ENCODE results near the gene FAM168A. TPM values are rescaled to one million over a fixed set of nuclear protein-coding genes. Genes with fewer than 3 reads are reported as not detected.

FAM168A gene
- total and polyA plus RNA-seq, 2 donors from 2014 or later = 8.9 to 38.1 TPM

- H3K9ac ChIP-seq (ENCODE audit: low read length in 3 of 3) = peak overlapping the region in 1 of 3 donors; percentile 2
- no peaks in the 10 kb centered on the region for H3K9me3 ChIP-seq (ENCODE audit: control insufficient read depth in 2 of 3, insufficient read depth in 1 of 3, low read length in 3 of 3)
- H3K36me3 ChIP-seq (ENCODE audit: control insufficient read depth in 2 of 3, insufficient read depth in 3 of 3, low read length in 3 of 3) = peaks cover 0 to 4% (median 0%) of the 10 kb centered on the region in 3 donors
- intact Hi-C loops (cut with DNase I) = no loop called here
- DNase-seq = no peak
- no peak for FAIRE-seq
- no peak overlapping the region for H3K4me3 ChIP-seq (ENCODE audit: low read length in 3 of 3)
- no peak for TF ChIP-seq CTCF (IDR thresholded peaks at IDR 0.05; ENCODE audit: borderline replicate concordance, extremely low read depth, insufficient read depth)
- H3K27ac ChIP-seq (ENCODE audit: low read depth in 2 of 2, low read length in 2 of 2) = no peak overlapping the region
- peaks cover 0 to 10% (median 0%) of the 10 kb centered on the region in 3 donors for H3K4me1 ChIP-seq (ENCODE audit: control insufficient read depth in 2 of 3, insufficient read depth in 2 of 3, low read depth in 1 of 3, low read length in 3 of 3)
- H3K27me3 ChIP-seq (ENCODE audit: control insufficient read depth, insufficient read depth, low read length) = no peaks in the 10 kb centered on the region
Measured at GRCh38 chr11:73372375-73372993, 225.4 kb downstream of the FAM168A start.

- intact Hi-C loops (cut with DNase I) = no loop called here
- peak overlapping the region in 1 of 2 donors; percentile 32 for H3K27ac ChIP-seq (ENCODE audit: low read depth in 2 of 2, low read length in 2 of 2)
- peaks cover 0 to 36% (median 28%) of the 10 kb centered on the region in 3 donors for H3K36me3 ChIP-seq (ENCODE audit: control insufficient read depth in 2 of 3, insufficient read depth in 3 of 3, low read length in 3 of 3)
- DNase-seq (no peak), FAIRE-seq (no peak)
- no peaks in the 10 kb centered on the region for H3K27me3 ChIP-seq (ENCODE audit: control insufficient read depth, insufficient read depth, low read length)
- no peaks in the 10 kb centered on the region for H3K9me3 ChIP-seq (ENCODE audit: control insufficient read depth in 2 of 3, insufficient read depth in 1 of 3, low read length in 3 of 3)
- no peak overlapping the region for H3K4me3 ChIP-seq (ENCODE audit: low read length in 3 of 3)
- H3K9ac ChIP-seq (ENCODE audit: low read length in 3 of 3) = no peak overlapping the region
- TF ChIP-seq CTCF (IDR thresholded peaks at IDR 0.05; ENCODE audit: borderline replicate concordance, extremely low read depth, insufficient read depth) = no peak
- H3K4me1 ChIP-seq (ENCODE audit: control insufficient read depth in 2 of 3, insufficient read depth in 2 of 3, low read depth in 1 of 3, low read length in 3 of 3) = no peaks in the 10 kb centered on the region
Measured at GRCh38 chr11:73367482-73368024, 230.4 kb downstream of the FAM168A start.

GRCh38 chr11:73366953-73367352 is 231.0 kb downstream of the FAM168A start:
- peaks cover 0 to 38% (median 29%) of the 10 kb centered on the region in 3 donors for H3K36me3 ChIP-seq (ENCODE audit: control insufficient read depth in 2 of 3, insufficient read depth in 3 of 3, low read length in 3 of 3)
- TF ChIP-seq CTCF (IDR thresholded peaks at IDR 0.05; ENCODE audit: borderline replicate concordance, extremely low read depth, insufficient read depth) = no peak
- H3K4me1 ChIP-seq (ENCODE audit: control insufficient read depth in 2 of 3, insufficient read depth in 2 of 3, low read depth in 1 of 3, low read length in 3 of 3) = no peaks in the 10 kb centered on the region
- peak overlapping the region in 1 of 2 donors; percentile 32 for H3K27ac ChIP-seq (ENCODE audit: low read depth in 2 of 2, low read length in 2 of 2)
- no peaks in the 10 kb centered on the region for H3K27me3 ChIP-seq (ENCODE audit: control insufficient read depth, insufficient read depth, low read length)
- H3K4me3 ChIP-seq (ENCODE audit: low read length in 3 of 3) = no peak overlapping the region
- H3K9ac ChIP-seq (ENCODE audit: low read length in 3 of 3) = no peak overlapping the region
- intact Hi-C loops (cut with DNase I) = no loop called here
- DNase-seq (no peak), FAIRE-seq (no peak)
- H3K9me3 ChIP-seq (ENCODE audit: control insufficient read depth in 2 of 3, insufficient read depth in 1 of 3, low read length in 3 of 3) = no peaks in the 10 kb centered on the region

Data from kidney (tissue), 14 donors.